Measurements from ENCODE around the gene C1QL1.

DNA sequence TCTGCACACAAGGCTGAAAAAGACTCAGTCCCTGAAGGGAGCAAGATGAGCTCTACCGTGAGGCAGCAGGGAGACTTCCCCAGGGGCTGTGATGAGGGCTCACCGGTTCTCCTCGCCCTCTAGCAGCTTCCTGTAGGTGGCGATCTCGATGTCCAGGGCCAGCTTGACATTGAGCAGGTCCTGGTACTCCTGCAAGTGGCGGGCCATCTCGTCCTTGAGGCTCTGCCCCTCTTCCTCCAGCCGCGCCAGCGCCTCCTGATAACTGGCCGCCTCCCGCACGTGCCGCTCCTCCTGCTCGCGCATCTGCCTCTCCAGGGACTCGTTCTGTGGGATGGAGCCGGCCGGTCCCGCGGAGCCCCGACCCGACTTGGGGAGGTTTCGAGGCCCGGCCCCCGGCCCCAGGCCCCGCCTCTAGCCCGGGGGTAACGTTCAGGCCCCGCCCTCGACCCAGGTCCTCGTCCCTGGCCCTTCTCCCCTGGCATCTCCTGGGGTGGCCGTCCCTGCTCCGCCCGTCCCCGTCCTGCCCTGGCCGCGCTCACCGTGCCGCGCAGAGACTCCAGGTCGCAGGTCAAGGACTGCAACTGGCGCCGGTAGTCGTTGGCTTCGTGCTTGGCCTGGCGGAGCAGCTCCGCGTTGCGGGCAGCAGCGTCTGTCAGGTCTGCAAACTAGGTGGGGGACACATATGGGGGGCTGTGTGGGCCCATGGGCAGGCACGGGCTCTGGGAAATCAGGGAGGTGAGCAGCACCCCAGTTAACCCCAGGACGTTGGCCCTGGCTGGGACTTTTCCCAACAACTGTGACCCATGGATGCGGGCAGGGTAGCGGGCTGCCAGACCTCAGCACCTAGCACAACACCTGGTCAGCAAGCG, 56.7 kb downstream of the C1QL1 start:
- TF ChIP-seq ZNF274 (IDR thresholded peaks at IDR 0.05; ENCODE audit: low read depth, low read length) (no peak), YY1 (IDR thresholded peaks at IDR 0.05; ENCODE audit: insufficient read depth, insufficient read length) (no peak)
